HG02870 (cell line): ENCODE results near the gene APOBEC3G.
A peak's percentile ranks its signal among the peaks of the same experiment; 100 is the strongest.
"Not testable (repeated sequence)": the region's sequence is repeated elsewhere in the genome, so short reads cannot be mapped to it uniquely, and the experiment has no call there.

Experiments used
- ATAC-seq: cut with Tn5 transposase; IDR thresholded peaks from one replicate; pipeline ENCODE4 v1.9.1; 2021; ENCODE audit warnings: mild to moderate bottlenecking, moderate library complexity; ENCODE audit not compliant: unreplicated experiment

APOBEC3G gene

DNA sequence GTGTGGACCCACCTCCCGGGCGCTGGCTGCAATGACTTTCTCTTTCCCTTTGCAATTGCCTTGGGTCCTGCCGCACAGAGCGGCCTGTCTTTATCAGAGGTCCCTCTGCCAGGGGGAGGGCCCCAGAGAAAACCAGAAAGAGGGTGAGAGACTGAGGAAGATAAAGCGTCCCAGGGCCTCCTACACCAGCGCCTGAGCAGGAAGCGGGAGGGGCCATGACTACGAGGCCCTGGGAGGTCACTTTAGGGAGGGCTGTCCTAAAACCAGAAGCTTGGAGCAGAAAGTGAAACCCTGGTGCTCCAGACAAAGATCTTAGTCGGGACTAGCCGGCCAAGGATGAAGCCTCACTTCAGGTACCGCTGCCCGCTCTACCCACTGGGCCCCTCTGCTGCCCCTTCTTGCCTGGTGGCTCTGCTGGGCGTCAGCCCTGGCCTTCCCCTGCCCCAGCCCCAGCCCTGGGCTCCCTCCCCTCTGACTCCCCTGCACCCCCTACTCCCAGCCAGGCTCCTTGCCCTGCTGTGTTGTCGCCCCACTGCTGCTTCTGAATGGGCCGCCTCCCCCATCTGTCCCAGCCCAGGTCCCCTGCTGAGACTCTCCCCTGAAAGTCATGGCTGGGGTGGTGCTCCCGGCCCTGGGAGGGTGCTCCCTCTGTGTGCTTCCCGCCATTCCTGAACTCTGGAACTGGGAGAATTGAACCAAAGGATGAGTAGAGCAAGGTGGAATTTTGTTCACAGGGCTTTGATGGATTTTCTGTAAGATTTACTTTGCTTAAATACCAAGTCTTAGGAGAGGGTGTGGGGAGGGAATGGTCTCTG lies at the start of gene APOBEC3G:
TSS of gene APOBEC3G (plus strand) at position 250 of the 815 bp plus-strand sequence. CDS start at position 337, 87 bp downstream.
- peak; percentile 54 for ATAC-seq

DNA sequence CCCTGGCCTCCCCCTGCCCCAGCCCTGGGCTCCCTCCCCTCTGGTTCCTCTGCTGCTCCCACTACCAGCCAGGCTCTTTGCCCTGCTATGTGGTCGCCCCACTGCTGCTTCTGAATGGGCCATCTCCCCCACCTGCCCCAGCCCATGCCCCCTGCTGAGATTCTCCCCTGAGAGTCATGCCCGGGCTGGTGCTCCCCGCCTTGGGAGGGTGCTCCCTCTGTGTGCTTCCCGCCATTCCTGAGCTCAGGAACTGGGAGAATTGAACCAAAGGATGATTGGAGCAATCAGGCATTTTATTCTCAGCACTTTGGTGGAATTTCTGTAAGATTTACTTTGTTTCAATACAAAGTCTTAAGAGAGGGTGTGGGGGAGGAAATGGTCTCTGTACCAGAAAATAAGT lies 49.4 kb upstream of the APOBEC3G start:
- ATAC-seq, result no peak

DNA sequence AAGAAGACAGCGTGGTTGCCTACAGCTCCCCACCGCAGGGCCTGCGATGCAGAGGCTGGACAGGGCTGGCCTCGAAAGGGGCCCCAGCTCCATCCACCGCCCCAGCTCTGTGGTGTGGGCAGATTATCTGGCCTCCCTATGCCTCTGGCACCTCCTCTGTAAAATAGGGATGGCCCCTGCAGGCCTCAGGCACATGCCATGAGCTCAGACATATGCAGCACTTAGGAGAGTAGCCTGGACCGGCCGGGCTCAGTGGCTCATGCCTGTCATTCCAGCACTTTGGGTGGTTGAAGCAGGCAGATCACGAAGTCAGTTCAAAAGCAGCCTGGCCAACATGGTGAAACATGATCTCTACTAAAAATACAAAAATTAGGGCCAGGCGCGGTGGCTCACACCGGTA lies 48.8 kb upstream of the APOBEC3G start:
- ATAC-seq, result no peak

DNA sequence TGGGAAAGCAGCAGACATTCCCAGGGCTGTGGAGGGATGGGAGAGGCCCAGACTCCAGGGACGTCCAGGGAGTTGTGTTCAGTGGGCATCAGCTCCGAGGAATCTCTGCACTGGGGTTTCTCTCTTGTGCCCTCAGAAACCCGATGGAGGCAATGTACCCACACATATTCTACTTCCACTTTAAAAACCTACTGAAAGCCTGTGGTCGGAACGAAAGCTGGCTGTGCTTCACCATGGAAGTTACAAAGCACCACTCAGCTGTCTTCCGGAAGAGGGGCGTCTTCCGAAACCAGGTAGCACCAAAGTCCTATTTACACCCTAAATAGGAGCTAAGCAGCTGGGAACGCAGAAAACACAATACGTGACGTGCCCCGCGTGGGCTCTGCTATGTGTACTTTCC lies 47.8 kb upstream of the APOBEC3G start:
- ATAC-seq, result no peak

DNA sequence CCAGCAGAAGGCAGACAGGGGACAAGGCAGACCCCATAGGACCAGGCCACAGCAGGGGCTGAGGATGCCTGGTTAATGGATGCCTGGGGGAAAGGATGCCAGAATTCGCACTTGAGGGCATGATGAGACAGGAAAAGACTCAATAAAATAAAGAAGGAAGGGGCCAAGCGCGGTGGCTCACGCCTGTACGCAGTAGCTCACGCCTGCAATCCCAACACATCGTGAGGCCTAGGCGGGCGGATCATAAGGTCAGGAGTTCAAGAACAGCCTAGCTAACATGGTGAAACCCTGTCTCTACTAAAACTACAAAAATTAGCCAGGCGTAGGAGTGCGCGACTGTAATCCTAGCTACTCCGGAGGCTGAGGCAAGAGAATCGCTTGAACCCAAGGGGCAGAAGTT lies 46.4 kb upstream of the APOBEC3G start:
- ATAC-seq, result no peak

DNA sequence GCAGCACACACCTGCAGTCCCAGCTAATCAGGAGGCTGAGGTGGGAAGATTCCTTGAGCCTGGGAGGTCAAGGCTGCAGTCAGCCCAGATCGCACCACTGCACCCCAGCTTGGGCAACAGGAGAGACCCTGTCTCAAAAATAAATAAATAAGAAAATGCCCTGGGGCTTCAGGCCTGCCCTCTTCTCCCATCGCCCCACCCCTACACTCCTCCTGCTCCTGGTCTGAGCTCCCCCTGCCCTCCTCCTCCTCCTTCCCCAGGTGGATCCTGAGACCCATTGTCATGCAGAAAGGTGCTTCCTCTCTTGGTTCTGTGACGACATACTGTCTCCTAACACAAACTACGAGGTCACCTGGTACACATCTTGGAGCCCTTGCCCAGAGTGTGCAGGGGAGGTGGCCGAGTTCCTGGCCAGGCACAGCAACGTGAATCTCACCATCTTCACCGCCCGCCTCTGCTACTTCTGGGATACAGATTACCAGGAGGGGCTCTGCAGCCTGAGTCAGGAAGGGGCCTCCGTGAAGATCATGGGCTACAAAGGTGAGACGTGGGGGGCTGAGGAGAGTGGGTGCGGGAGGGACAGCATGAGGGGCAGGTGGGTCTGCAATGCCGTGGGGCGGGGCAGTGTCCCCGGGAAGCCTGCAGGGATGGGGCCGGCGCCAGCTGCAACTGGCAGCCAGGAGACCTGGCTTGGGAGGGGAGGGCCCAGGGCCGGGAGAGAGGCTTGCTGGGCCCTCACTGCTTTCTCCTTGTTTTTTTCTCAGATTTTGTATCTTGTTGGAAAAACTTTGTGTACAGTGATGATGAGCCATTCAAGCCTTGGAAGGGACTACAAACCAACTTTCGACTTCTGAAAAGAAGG lies 45.4 kb upstream of the APOBEC3G start:
- not testable (repeated sequence) for ATAC-seq

DNA sequence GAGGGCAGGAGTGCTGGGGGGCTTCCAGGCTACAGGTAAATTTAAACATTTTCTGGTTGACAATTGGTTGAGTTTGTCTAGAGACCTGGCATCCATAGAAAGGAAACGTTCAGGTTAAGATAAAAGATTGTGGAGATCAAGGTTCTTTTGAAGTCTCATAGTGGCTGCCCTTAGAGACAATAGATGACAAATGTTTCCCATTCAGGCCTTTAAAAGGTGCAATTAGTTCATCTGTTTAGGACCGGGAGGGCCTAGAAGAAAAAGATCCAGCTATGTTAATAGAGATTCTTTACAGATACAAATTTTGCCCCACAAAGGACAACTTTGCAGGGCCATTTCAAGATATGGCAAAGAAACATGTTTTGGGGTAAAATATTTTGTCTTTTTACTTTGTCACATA lies 40.0 kb upstream of the APOBEC3G start:
- ATAC-seq, result not testable (repeated sequence)

- no peak for ATAC-seq
Measured at GRCh38 chr22:39039306-39040126, 37.6 kb upstream of the APOBEC3G start.

GRCh38 chr22:39040155-39040537 lies 36.9 kb upstream of the APOBEC3G start:
- not testable (repeated sequence) for ATAC-seq

DNA sequence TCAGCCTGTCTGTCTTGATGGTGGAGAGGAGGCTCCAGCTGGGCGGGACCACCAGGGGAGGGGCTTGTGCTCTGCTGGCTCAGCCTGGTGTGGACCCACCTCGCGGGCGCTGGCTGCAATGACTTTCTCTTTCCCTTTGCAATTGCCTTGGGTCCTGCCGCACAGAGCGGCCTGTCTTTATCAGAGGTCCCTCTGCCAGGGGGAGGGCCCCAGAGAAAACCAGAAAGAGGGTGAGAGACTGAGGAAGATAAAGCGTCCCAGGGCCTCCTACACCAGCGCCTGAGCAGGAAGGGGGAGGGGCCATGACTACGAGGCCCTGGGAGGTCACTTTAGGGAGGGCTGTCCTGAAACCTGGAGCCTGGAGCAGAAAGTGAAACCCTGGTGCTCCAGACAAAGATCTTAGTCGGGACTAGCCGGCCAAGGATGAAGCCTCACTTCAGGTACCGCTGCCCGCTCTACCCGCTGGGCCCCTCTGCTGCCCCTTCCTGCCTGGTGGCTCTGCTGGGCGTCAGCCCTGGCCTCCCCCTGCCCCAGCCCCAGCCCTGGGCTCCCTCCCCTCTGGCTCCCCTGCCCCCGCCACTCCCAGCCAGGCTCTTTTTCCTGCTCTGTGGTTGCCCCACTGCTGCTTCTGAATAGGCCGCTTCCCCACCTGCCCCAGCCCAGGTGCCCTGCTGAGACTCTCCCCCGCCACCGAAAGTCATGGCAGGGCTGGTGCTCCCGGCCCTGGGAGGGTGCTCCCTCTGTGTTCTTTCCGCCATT lies 36.4 kb upstream of the APOBEC3G start, which contains the start of gene APOBEC3F:
TSS of gene APOBEC3F (plus strand) at position 327 of the 759 bp plus-strand sequence. CDS start at position 424, 97 bp downstream.
- ATAC-seq, result peak; percentile 79

DNA sequence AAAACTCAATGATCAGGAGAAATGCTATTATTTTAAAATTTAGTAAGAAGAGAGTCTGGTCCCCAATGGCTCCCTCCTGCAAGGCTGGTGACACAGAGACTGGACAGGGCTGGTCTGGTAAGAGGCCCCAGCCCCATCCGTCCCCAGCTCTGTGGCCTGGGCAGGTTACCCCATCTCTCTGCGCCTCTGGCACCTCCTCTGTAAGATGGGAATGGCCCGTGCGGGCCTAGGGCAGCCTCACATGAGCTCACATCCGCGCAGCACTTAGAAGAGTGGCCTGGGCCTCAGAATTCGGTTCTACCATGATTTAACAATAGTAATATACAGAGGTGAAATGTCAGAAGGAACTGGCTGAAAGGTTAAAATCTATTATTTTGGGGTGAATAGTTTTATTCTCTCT lies 35.2 kb upstream of the APOBEC3G start:
- ATAC-seq, result no peak

GRCh38 chr22:39043063-39043462 lies 34.0 kb upstream of the APOBEC3G start:
- ATAC-seq, result not testable (repeated sequence)

- ATAC-seq, result not testable (repeated sequence)
Measured at GRCh38 chr22:39045136-39045535, 31.9 kb upstream of the APOBEC3G start.

- not testable (repeated sequence) for ATAC-seq
Measured at GRCh38 chr22:39049486-39049885, 27.6 kb upstream of the APOBEC3G start.

GRCh38 chr22:39051844-39052495 lies 25.1 kb upstream of the APOBEC3G start:
- ATAC-seq, result not testable (repeated sequence)

- no peak for ATAC-seq
Measured at GRCh38 chr22:39055658-39056057, 21.4 kb upstream of the APOBEC3G start.

DNA sequence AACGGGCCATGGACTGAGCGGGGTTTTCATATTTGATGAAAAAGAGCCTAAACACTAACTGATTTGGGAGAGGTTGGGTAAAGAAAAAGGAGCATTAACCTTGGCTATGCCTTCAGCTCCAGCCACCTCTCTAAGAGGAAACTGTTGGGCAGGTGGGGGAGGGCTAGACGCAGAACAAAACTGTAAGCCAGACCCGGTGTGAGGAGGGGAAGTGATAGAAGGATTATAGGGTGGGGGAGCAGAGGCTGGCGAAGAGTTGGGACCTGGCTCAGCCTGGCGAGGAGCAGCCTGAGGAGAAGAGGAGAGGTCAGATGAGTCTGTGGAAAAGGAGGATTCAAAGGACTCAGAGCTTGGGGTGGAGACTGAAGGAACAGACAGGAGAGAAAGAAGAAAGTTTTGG lies 15.8 kb upstream of the APOBEC3G start:
- ATAC-seq, result not testable (repeated sequence)

GRCh38 chr22:39061951-39062350 lies 15.1 kb upstream of the APOBEC3G start:
- ATAC-seq, result not testable (repeated sequence)

- ATAC-seq, result not testable (repeated sequence)
Measured at GRCh38 chr22:39063904-39064303, 13.2 kb upstream of the APOBEC3G start.
